B cell (primary cell): ENCODE measurements around the gene PDHA1. TPM values are rescaled to one million over a fixed set of nuclear protein-coding genes. Genes with fewer than 3 reads are reported as not detected.

Source experiments
- ATAC-seq: fragments of 200-7000 bp; cut with Tn5 transposase; one replicate; pipeline ENCODE4 v1.10.0; 2021; ENCODE audit warnings: low read depth, mild to moderate bottlenecking, moderate number of reproducible peaks, moderate library complexity
- CTCF ChIA-PET: fragments of 350-600 bp; sonication (Branson Sonifier 250); formaldehyde crosslinking; loops from one replicate; lab custom pipeline; 2021; ENCODE audit warnings: antibody characterized with exemption, inconsistent platforms; lab: Charles Lee
- POLR2A ChIA-PET: fragments of 350-600 bp; sonication (Branson Sonifier 250); formaldehyde crosslinking; loops from one replicate; lab custom pipeline; 2021; ENCODE audit warnings: antibody characterized with exemption; lab: Charles Lee
- DNase-seq: peaks from one replicate; pipeline ENCODE4 v3.0.0; 2013
- H2AFZ ChIP-seq: 2 replicates; pipeline ENCODE4 v1.6.1; 2012; ENCODE audit warnings: mild to moderate bottlenecking, low read depth, low read length; ENCODE audit not compliant: insufficient read depth, poor library complexity, severe bottlenecking
- H3K27ac ChIP-seq, 2 donors: 1 replicate in 1 of 2; 2 replicates in 1 of 2; pipeline ENCODE4 v1.5.1; 2012 to 2013; ENCODE audit warnings: low read length in 2 of 2, mild to moderate bottlenecking in 2 of 2, moderate library complexity in 1 of 2
- H3K27me3 ChIP-seq, 4 experiments: fragments of 200-600 bp in 1 of 4; sonication (generic) in 1 of 4; replicated peaks in 1 of 4; 1 replicate in 2 of 4; 2 replicates in 2 of 4; pipeline versions ENCODE4 v1.6.1 to v1.7.0; 2013 to 2016; ENCODE audit warnings: low read length in 3 of 4, mild to moderate bottlenecking in 2 of 4, mixed read lengths in 1 of 4, moderate library complexity in 1 of 4; ENCODE audit not compliant: insufficient read depth in 4 of 4, control insufficient read depth in 3 of 4; ENCODE audit errors: control extremely low read depth in 1 of 4
- H3K36me3 ChIP-seq, 2 experiments: replicated peaks in 1 of 2; 1 replicate in 1 of 2; 2 replicates in 1 of 2; pipeline versions ENCODE4 v1.6.1 to v1.7.1; 2013; ENCODE audit warnings: low read length in 1 of 2; ENCODE audit not compliant: insufficient read depth in 2 of 2, control insufficient read depth in 1 of 2; ENCODE audit errors: control extremely low read depth in 1 of 2, extremely low read depth in 1 of 2
- H3K4me1 ChIP-seq, 2 donors: fragments of 200-600 bp in 1 of 2; sonication (generic) in 1 of 2; 1 replicate in 1 of 2; 2 replicates in 1 of 2; pipeline versions ENCODE4 v1.5.1 to v1.6.1; 2013 to 2017; ENCODE audit warnings: low read length in 2 of 2; ENCODE audit not compliant: control insufficient read depth in 2 of 2, insufficient read depth in 2 of 2
- H3K4me2 ChIP-seq: replicated peaks from 2 replicates; pipeline ENCODE3; 2012; ENCODE audit warnings: mild to moderate bottlenecking, low read depth, low read length; ENCODE audit not compliant: poor library complexity, severe bottlenecking
- H3K4me3 ChIP-seq, 5 experiments: fragments of 200-600 bp in 1 of 5; sonication (generic) in 1 of 5; 1 replicate in 3 of 5; 2 replicates in 2 of 5; pipeline versions ENCODE4 v1.5.1 to v1.7.0; 2011 to 2016; ENCODE audit warnings: low read length in 4 of 5, mild to moderate bottlenecking in 4 of 5, low read depth in 2 of 5, control low read depth in 1 of 5, moderate library complexity in 1 of 5; ENCODE audit not compliant: insufficient read depth in 1 of 5; ENCODE audit errors: control extremely low read depth in 1 of 5, extremely low read depth in 1 of 5
- H3K79me2 ChIP-seq: fragments of 200-600 bp; sonication (generic); one replicate; pipeline ENCODE4 v1.6.0; 2016; ENCODE audit warnings: low read length; ENCODE audit not compliant: control insufficient read depth, insufficient read depth
- H3K9ac ChIP-seq: fragments of 200-600 bp; sonication (generic); 2 replicates; pipeline ENCODE4 v1.6.1; 2017; ENCODE audit warnings: mild to moderate bottlenecking, low read length, moderate library complexity
- H3K9me3 ChIP-seq, 3 donors: one replicate each; pipeline versions ENCODE4 v1.6.1 to v1.7.1; 2013; ENCODE audit warnings: low read length in 2 of 3; ENCODE audit not compliant: control insufficient read depth in 2 of 3, insufficient read depth in 1 of 3; ENCODE audit errors: control extremely low read depth in 1 of 3
- H4K20me1 ChIP-seq: 2 replicates; pipeline ENCODE4 v1.6.0; 2012; ENCODE audit warnings: mild to moderate bottlenecking, low read length; ENCODE audit not compliant: insufficient read depth, control insufficient read depth, poor library complexity, severe bottlenecking
- H3K27ac Mint-ChIP-seq: one replicate; pipeline ENCODE4 v1.8.0; 2021; ENCODE audit warnings: mixed read lengths
- H3K27me3 Mint-ChIP-seq: one replicate; pipeline ENCODE4 v1.8.0; 2021; ENCODE audit warnings: mixed read lengths
- H3K4me1 Mint-ChIP-seq: one replicate; pipeline ENCODE4 v1.8.0; 2021; ENCODE audit warnings: mixed read lengths
- H3K4me3 Mint-ChIP-seq: one replicate; pipeline ENCODE4 v1.8.0; 2021; ENCODE audit warnings: mixed read lengths
- H3K9me3 Mint-ChIP-seq: one replicate; pipeline ENCODE4 v1.8.0; 2022; ENCODE audit warnings: mixed read lengths; ENCODE audit not compliant: insufficient read depth
- EZH2 ChIP-seq: IDR thresholded peaks from 2 replicates; pipeline ENCODE4 v1.6.1; 2012; ENCODE audit warnings: borderline replicate concordance, low read depth, mild to moderate bottlenecking, moderate library complexity, low read length; ENCODE audit not compliant: insufficient read depth, poor library complexity, severe bottlenecking
- WGBS: methylation state at CpG from one replicate; pipeline ENCODE4 v1.1.5; 2013; ENCODE audit warnings: missing lambda C conversion rate; ENCODE audit not compliant: insufficient coverage; 5-methylcytosine and 5-hydroxymethylcytosine counted together
- intact Hi-C: fragments of 100-400 bp; cut with micrococcal nuclease; formaldehyde crosslinking; loops from one replicate; pipeline ENCODE4 v1.10.0; 2022
- polyA plus RNA-seq: library from polyadenylated mRNA; depleted of rRNA; stranded (reverse); fragments of >200 nt; gene quantifications from 2 replicates; pipeline ENCODE4 v1.2.3, GENCODE V29; 2012
- total RNA-seq, 2 donors: library from RNA; stranded (reverse); fragments of 120-200 nt in 1 of 2; gene quantifications; 1 replicate in 1 of 2; 2 replicates in 1 of 2; pipeline versions ENCODE4 v1.2.3 to v1.2.4, GENCODE V29; 2013 to 2022
- TF ChIP-seq, protein P1 (sequence below): fragments of 200-600 bp; IDR thresholded peaks from one replicate; pipeline ENCODE4 v1.8.0; 2022; ENCODE audit warnings: antibody characterized with exemption, mild to moderate bottlenecking

Gene PDHA1
- total and polyA plus RNA-seq, 2 donors (not counting 1 experiment from before 2014, with no cell fraction given) = 82.4 to 106 TPM

DNA sequence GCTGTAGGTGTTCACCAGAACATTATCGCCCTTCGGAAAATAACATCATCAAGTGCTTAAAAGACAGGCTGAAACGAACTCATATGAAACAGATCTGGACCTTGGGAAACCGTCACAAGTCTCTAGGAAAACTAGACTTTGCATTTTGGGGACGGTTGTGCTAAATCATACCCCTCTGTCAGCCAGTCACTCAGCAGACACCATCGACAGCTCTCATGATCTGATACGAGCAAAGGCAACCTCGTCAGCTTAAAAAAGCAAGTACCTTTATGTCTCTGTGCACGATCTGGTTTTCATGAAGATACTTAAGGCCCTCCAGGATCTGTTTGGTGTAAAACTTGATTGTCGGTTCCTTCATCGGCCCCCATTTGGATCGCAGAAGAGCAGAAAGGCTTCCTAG lies 48.4 kb downstream of the PDHA1 start:
- TF ChIP-seq, protein P1, sequence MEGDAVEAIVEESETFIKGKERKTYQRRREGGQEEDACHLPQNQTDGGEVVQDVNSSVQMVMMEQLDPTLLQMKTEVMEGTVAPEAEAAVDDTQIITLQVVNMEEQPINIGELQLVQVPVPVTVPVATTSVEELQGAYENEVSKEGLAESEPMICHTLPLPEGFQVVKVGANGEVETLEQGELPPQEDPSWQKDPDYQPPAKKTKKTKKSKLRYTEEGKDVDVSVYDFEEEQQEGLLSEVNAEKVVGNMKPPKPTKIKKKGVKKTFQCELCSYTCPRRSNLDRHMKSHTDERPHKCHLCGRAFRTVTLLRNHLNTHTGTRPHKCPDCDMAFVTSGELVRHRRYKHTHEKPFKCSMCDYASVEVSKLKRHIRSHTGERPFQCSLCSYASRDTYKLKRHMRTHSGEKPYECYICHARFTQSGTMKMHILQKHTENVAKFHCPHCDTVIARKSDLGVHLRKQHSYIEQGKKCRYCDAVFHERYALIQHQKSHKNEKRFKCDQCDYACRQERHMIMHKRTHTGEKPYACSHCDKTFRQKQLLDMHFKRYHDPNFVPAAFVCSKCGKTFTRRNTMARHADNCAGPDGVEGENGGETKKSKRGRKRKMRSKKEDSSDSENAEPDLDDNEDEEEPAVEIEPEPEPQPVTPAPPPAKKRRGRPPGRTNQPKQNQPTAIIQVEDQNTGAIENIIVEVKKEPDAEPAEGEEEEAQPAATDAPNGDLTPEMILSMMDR = no peak
- no peak for TF ChIP-seq EZH2
- Histone ChIP-seq H3K79me2 (no peaks in the 10 kb centered on the region), H3K4me3 (no peak overlapping the region), H3K4me1 (no peaks in the 10 kb centered on the region), H3K4me2 (no peak overlapping the region), H3K27ac (no peak overlapping the region), H3K9me3 (no peaks in the 10 kb centered on the region), H2AFZ (no peak overlapping the region), H3K36me3 (no peaks in the 10 kb centered on the region), H4K20me1 (no peaks in the 10 kb centered on the region), H3K9ac (no peak overlapping the region), H3K27me3 (no peaks in the 10 kb centered on the region)
- H3K27ac Mint-ChIP-seq = no peak overlapping the region
- ChIA-PET POLR2A (no interaction called here), CTCF (no interaction called here)
- DNase-seq (no peak), ATAC-seq (no peak)
- 92% methylated on average over 5 of the region's 12 CpGs for WGBS
- H3K9me3 Mint-ChIP-seq = no peaks in the 10 kb centered on the region
- H3K4me1 Mint-ChIP-seq = no peaks in the 10 kb centered on the region
- intact Hi-C loops = no loop called here
- peaks cover 3% of the 10 kb centered on the region for H3K27me3 Mint-ChIP-seq
- no peak overlapping the region for H3K4me3 Mint-ChIP-seq

DNA sequence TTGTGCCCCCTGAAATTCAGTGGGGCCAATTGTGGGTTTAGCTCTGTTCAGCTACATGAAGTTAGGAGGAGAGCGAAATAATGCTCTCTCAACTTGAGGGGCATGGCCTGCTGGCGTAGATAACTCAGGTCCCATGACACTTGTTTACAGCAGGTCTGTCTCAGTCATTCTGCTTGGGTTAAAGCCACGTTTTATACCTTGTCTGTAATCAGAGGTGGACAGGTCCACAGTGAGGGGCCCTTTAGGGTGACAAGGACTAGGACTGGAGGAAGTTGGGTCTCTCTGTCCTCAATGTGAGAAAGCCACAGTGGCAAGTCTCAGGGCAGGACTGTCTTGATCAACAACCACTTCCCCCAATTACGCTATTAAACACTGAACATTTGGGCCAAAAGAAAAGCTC lies 49.0 kb downstream of the PDHA1 start:
- Histone ChIP-seq H3K27ac (no peak overlapping the region), H3K4me2 (no peak overlapping the region), H2AFZ (no peak overlapping the region), H3K4me3 (no peak overlapping the region), H3K9ac (no peak overlapping the region), H3K27me3 (no peaks in the 10 kb centered on the region), H3K9me3 (no peaks in the 10 kb centered on the region), H3K79me2 (no peaks in the 10 kb centered on the region), H4K20me1 (no peaks in the 10 kb centered on the region), H3K4me1 (no peaks in the 10 kb centered on the region), H3K36me3 (no peaks in the 10 kb centered on the region)
- ChIA-PET POLR2A (no interaction called here), CTCF (no interaction called here)
- Mint-ChIP-seq H3K4me3 (no peak overlapping the region), H3K27ac (no peak overlapping the region), H3K27me3 (peaks cover 3% of the 10 kb centered on the region), H3K9me3 (no peaks in the 10 kb centered on the region), H3K4me1 (no peaks in the 10 kb centered on the region)
- DNase-seq (no peak), ATAC-seq (no peak)
- TF ChIP-seq, protein P1 = no peak
- no peak for TF ChIP-seq EZH2
- intact Hi-C loops = no loop called here
- WGBS = 40% methylated on average over 1 of the region's 4 CpGs
